Panc1 (cell line): ENCODE results near the gene EPN2. TPM values are rescaled to one million over a fixed set of nuclear protein-coding genes. Genes with fewer than 3 reads are reported as not detected.

ENCODE experiments used
- ATAC-seq: fragments of 200-7000 bp; cut with Tn5 transposase; 2 replicates; pipeline ENCODE4 v1.9.1; 2020; ENCODE audit warnings: mild to moderate bottlenecking, moderate library complexity
- BruUV-seq: library from RNA; stranded (reverse); fragments of 400-500 nt; replicated peaks from 2 replicates; lab custom pipeline; 2021; lab: Mats Ljungman, UMichigan
- CTCF ChIA-PET: fragments of 300-600 bp; sonication (Branson Sonifier 250); formaldehyde crosslinking; loops from one replicate; lab custom pipeline; 2022; ENCODE audit warnings: antibody characterized with exemption; lab: Charles Lee
- POLR2A ChIA-PET: fragments of 300-600 bp; sonication (Branson Sonifier 250); formaldehyde crosslinking; loops from one replicate; lab custom pipeline; 2022; ENCODE audit warnings: antibody characterized with exemption; lab: Charles Lee
- DNase-seq: peaks from one replicate; pipeline ENCODE4 v3.0.0-alpha.2; 2010; ENCODE audit warnings: low read depth, low spot score
- H3K27ac ChIP-seq: 2 replicates; pipeline ENCODE4 v1.5.1; 2011; ENCODE audit warnings: mild to moderate bottlenecking, low read length, inconsistent platforms
- H3K27me3 ChIP-seq: fragments of 200-500 bp; sonication (Bioruptor generic); 2 replicates; pipeline ENCODE4 v1.6.0; 2014; ENCODE audit warnings: low read length, inconsistent platforms; ENCODE audit not compliant: control insufficient read depth, insufficient read depth
- H3K36me3 ChIP-seq: fragments of 200-500 bp; sonication (Bioruptor generic); 2 replicates; pipeline ENCODE4 v1.5.1; 2014; ENCODE audit warnings: inconsistent platforms, mild to moderate bottlenecking, low read length, moderate library complexity; ENCODE audit not compliant: control insufficient read depth, insufficient read depth
- H3K4me1 ChIP-seq: 2 replicates; pipeline ENCODE4 v1.5.1; 2011; ENCODE audit warnings: inconsistent platforms, mild to moderate bottlenecking, low read length, moderate library complexity; ENCODE audit not compliant: control insufficient read depth, insufficient read depth
- H3K4me3 ChIP-seq, 2 experiments: 2 replicates each; pipeline ENCODE4 v1.5.1; 2011 to 2012; ENCODE audit warnings: low read depth in 2 of 2, low read length in 2 of 2, mild to moderate bottlenecking in 2 of 2, inconsistent platforms in 1 of 2, moderate library complexity in 1 of 2
- H3K9me3 ChIP-seq: fragments of 200-500 bp; sonication (Bioruptor generic); 2 replicates; pipeline ENCODE4 v1.5.1; 2014; ENCODE audit warnings: low read depth, mild to moderate bottlenecking, inconsistent platforms, low read length, moderate library complexity; ENCODE audit not compliant: control insufficient read depth, insufficient read depth
- CTCF ChIP-seq: fragments of 450-650 bp; IDR thresholded peaks from 2 replicates; pipeline ENCODE4 v1.5.1; 2017; ENCODE audit warnings: mild to moderate bottlenecking
- POLR2AphosphoS5 ChIP-seq: IDR thresholded peaks from 2 replicates; pipeline ENCODE4 v1.6.1; 2012; ENCODE audit warnings: mild to moderate bottlenecking, low read depth, low read length, moderate library complexity
- REST ChIP-seq, 2 experiments: IDR thresholded peaks; 2 replicates each; pipeline ENCODE4 v1.6.1; 2011 to 2012; ENCODE audit warnings: low read depth in 2 of 2, control low read depth in 1 of 2, low read length in 1 of 2, mild to moderate bottlenecking in 1 of 2, moderate library complexity in 1 of 2; ENCODE audit not compliant: insufficient read depth in 1 of 2
- SIN3A ChIP-seq: IDR thresholded peaks from 2 replicates; pipeline ENCODE4 v1.6.1; 2012; ENCODE audit warnings: low read depth, mild to moderate bottlenecking, low read length, moderate library complexity, borderline replicate concordance; ENCODE audit not compliant: insufficient read depth
- TCF7L2 ChIP-seq: IDR thresholded peaks from 2 replicates; pipeline ENCODE4 v1.6.1; 2011; ENCODE audit warnings: mild to moderate bottlenecking, low read depth, low read length, inconsistent platforms
- in situ Hi-C: cut with HindIII; loops from 2 replicates; pipeline ENCODE4 v1.10.0; 2016; ENCODE audit warnings: low sequenced_read_pairs, low pct_unique_long_range_greater_than_20kb
- intact Hi-C: fragments of 100-400 bp; cut with micrococcal nuclease; formaldehyde crosslinking; loops from one replicate; pipeline ENCODE4 v1.10.0; 2022; ENCODE audit not compliant: unreplicated experiment
- total RNA-seq: library from RNA; stranded (reverse); gene quantifications from one replicate; pipeline ENCODE4 v1.2.1, GENCODE V29; 2021; ENCODE audit not compliant: unreplicated experiment

The EPN2 gene
- total RNA-seq, 1 experiment from 2014 or later: 35.0 TPM

GRCh38 chr17:19269641-19270040 lies 32.5 kb downstream of the EPN2 start:
- H3K27ac ChIP-seq: no peak overlapping the region
- ATAC-seq (no peak), DNase-seq (no peak)
- no TSS peak for BruUV-seq
- no peak overlapping the region for H3K4me3 ChIP-seq
- H3K36me3 ChIP-seq: no peaks in the 10 kb centered on the region
- H3K4me1 ChIP-seq: no peaks in the 10 kb centered on the region; the same call in 1 of the 2 replicates
- no peaks in the 10 kb centered on the region for H3K27me3 ChIP-seq
- in situ Hi-C loops (no loop called here), intact Hi-C loops (no loop called here)
- POLR2A ChIA-PET: no interaction called here
- H3K9me3 ChIP-seq: no peaks in the 10 kb centered on the region
- TF ChIP-seq REST (IDR thresholded peaks at IDR 0.05; ENCODE audit: insufficient read depth in 1 of 2, low read depth in 2 of 2, low read length in 1 of 2) (no peak), TCF7L2 (no peak), POLR2AphosphoS5 (no peak), CTCF (no peak), SIN3A (no peak)
- CTCF ChIA-PET: no interaction called here

GRCh38 chr17:19270347-19270703 lies 33.2 kb downstream of the EPN2 start:
- H3K27me3 ChIP-seq: no peaks in the 10 kb centered on the region
- intact Hi-C loops (no loop called here), in situ Hi-C loops (no loop called here)
- no TSS peak for BruUV-seq
- H3K4me3 ChIP-seq: no peak overlapping the region
- no peaks in the 10 kb centered on the region; the same call in 1 of the 2 replicates for H3K4me1 ChIP-seq
- ATAC-seq (no peak), DNase-seq (no peak)
- H3K27ac ChIP-seq: no peak overlapping the region
- no peaks in the 10 kb centered on the region for H3K36me3 ChIP-seq
- ChIA-PET POLR2A (no interaction called here), CTCF (no interaction called here)
- no peaks in the 10 kb centered on the region for H3K9me3 ChIP-seq
- no peak for TF ChIP-seq SIN3A
- no peak for TF ChIP-seq TCF7L2
- TF ChIP-seq POLR2AphosphoS5: no peak
- no peak for TF ChIP-seq REST (IDR thresholded peaks at IDR 0.05; ENCODE audit: insufficient read depth in 1 of 2, low read depth in 2 of 2, low read length in 1 of 2)
- TF ChIP-seq CTCF: no peak
